Measurements from ENCODE around the gene SMYD3. TPM values are rescaled to one million over a fixed set of nuclear protein-coding genes. Genes with fewer than 3 reads are reported as not detected.

SMYD3 gene
- total and polyA plus RNA-seq, 2 of the 4 experiments (the other 2 are of a cell fraction): 26.5 to 37.6 TPM

DNA sequence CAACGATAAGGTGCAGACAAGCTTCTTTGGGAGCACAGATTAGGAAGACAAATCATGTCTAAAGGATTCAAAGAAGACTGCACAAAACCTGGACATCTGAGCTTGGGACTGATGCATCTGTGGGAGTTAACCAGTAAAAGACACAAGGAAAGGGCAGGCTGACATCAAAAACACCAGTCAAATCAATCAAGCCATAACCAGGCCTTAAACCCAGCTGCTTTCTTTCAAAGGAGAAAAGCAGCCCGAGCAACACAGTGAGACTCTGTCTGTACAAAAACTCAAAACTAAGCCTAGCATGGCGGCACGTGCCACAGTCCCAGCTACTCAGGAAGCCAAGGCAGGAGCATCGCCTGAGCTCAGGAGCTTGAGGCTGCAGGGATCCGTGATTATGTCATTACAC is 411.6 kb downstream of the SMYD3 start:
- ChIA-PET POLR2A (ENCODE audit: unreplicated experiment) (no interaction called here), CTCF (no interaction called here)
- H4K8ac ChIP-seq (ENCODE audit: low read depth in 2 of 2, low read length in 2 of 2): no peak overlapping the region
- H3K9ac ChIP-seq (ENCODE audit: low read depth, low read length): no peak overlapping the region
- no peak overlapping the region for H2BK20ac ChIP-seq (ENCODE audit: low read depth, low read length)
- H3K4me3 ChIP-seq (ENCODE audit: insufficient read depth, low read depth, low read length): no peak overlapping the region
- no peak overlapping the region for H2BK120ac ChIP-seq (ENCODE audit: low read depth, low read length)
- H3K27ac ChIP-seq (ENCODE audit: insufficient read depth, low read length): no peak overlapping the region
- H3K4me2 ChIP-seq (ENCODE audit: low read depth, low read length): no peak overlapping the region
- H3K14ac ChIP-seq (replicated peaks; ENCODE audit: low read depth, low read length): no peak overlapping the region
- no peaks in the 10 kb centered on the region for H3K36me3 ChIP-seq (ENCODE audit: control insufficient read depth, insufficient read depth, low read length)
- no peak overlapping the region for H2AFZ ChIP-seq (replicated peaks; ENCODE audit: low read length, poor library complexity)
- H3K27me3 ChIP-seq (ENCODE audit: control insufficient read depth, insufficient read depth, low read length): no peaks in the 10 kb centered on the region
- H3K9me3 ChIP-seq (ENCODE audit: control insufficient read depth, insufficient read depth, low read length): no peaks in the 10 kb centered on the region
- H3K23ac ChIP-seq (ENCODE audit: low read depth, low read length): no peak overlapping the region
- H3K4ac ChIP-seq (ENCODE audit: low read depth, low read length): no peak overlapping the region
- BruUV-seq (replicated peaks): no TSS peak
- H2BK5ac ChIP-seq (ENCODE audit: low read depth, low read length, poor library complexity, severe bottlenecking): no peak overlapping the region
- TF ChIP-seq MAZ (IDR thresholded peaks at IDR 0.05; ENCODE audit: borderline replicate concordance, low read depth, low read length) (no peak), CHD1 (IDR thresholded peaks at IDR 0.05; ENCODE audit: low read depth, low read length) (no peak), POLR2A (IDR thresholded peaks at IDR 0.05; ENCODE audit: low read depth, low read length) (no peak), BHLHE40 (IDR thresholded peaks at IDR 0.05; ENCODE audit: low read depth, low read length) (no peak)
- no peak overlapping the region for H4K5ac ChIP-seq (ENCODE audit: low read depth, low read length)
- intact Hi-C loops (cut with micrococcal nuclease): no loop called here
- H2BK15ac ChIP-seq (ENCODE audit: low read depth, low read length): no peak overlapping the region
- DNase-seq (no peak), ATAC-seq (ENCODE audit: low read depth) (no peak)
- dilution Hi-C loops (cut with HindIII; ENCODE audit: low sequenced_read_pairs, unreplicated experiment): no loop called here
- whole genome bisulfite sequencing, 2 experiments (ENCODE audit: extremely low coverage in 2 of 2, insufficient read length in 1 of 2): 0% methylated on average over 1 of the region's 6 CpGs; no CpG with 5 or more reads in 1 of the 2 experiments
- no peak overlapping the region for H4K91ac ChIP-seq (ENCODE audit: insufficient read depth, low read depth, low read length)
- no peak overlapping the region for H2AK9ac ChIP-seq (replicated peaks; ENCODE audit: low read depth, low read length, poor library complexity)
- H4K20me1 ChIP-seq (ENCODE audit: insufficient read depth, low read length): no peaks in the 10 kb centered on the region
- no peaks in the 10 kb centered on the region for H3K9me1 ChIP-seq (ENCODE audit: insufficient read depth, low read length)
- H3K56ac ChIP-seq (ENCODE audit: extremely low read depth, insufficient read depth, low read length): no peak overlapping the region
- H3K18ac ChIP-seq (ENCODE audit: low read depth, low read length): no peak overlapping the region
- H3K4me1 ChIP-seq (ENCODE audit: control insufficient read depth, insufficient read depth, low read length): no peaks in the 10 kb centered on the region
- in situ Hi-C loops (cut with MboI; ENCODE audit: low sequenced_read_pairs): no loop called here
- no peak overlapping the region for H2AK5ac ChIP-seq (ENCODE audit: low read depth, low read length)
- no peaks in the 10 kb centered on the region; a peak in 1 of 4 replicates for H3K79me1 ChIP-seq (ENCODE audit: low read depth in 1 of 2, low read length in 2 of 2)
